KG1 (cell line): ENCODE results near the gene TTC28.

ENCODE experiments used
- DNase-seq: peaks from one replicate; lab custom pipeline; 2025; lab: John Stamatoyannopoulos, UW

The TTC28 gene

DNA sequence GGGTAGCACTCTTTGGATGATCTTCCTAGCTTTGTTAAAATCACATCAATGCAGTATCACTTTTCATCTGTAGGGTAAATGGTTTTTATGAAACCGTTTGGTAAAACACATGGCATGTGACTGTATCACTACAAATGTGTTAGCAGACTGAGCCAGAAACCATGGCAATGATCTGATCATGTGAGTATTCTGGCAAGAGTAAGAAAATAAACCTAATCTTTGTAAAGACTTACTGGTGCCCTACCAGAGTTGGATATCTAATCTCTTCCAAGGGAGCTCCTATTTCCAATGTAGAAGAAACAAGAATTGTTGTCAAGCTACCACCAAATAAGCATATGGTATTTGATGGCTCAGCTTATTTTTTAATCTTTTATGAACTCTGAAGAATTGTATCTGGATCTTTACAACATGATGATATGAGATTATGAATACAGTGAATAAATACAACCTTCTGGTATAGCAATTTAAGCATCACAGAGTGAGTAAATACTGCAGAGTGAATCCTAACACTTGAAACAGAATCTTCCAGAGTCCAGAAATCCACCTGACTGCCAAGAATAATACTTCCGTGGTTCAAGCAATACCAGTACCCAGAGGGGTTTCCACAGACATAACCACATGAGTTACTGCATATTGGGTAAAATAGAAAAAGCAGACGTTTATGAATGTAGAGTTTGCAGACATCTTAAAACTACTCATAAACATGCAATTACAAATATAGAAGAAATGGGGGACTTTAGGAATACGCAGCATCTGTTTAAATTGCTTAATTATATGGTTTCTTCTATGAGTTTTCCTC lies 238.8 kb downstream of the TTC28 start:
- DNase-seq: no peak

DNA sequence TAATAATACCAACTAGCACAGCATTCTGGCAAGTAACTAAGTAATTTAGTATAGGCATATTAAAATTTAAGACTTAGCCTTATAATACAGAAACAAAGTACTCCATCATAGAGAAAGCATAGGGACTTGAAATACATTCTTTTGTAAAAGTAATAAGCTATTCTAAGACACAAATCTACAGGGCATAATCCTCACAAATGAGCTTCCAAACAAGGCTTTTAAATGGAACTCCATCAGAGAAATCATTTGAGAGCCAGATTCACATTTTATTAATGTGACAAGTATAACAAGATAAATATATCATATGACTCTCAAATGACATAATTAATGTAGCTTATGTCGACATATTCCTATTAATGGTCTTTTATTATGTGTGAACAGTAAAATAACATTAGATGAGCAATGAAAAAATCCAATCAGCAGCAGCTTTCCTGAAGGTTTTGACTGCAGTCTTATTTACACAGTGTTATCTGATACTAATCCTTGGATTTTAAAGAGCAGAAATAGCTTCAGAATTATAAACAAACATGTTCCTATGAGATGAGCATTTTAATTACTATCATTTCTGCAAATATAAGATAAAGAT lies 241.4 kb downstream of the TTC28 start:
- DNase-seq: no peak

DNA sequence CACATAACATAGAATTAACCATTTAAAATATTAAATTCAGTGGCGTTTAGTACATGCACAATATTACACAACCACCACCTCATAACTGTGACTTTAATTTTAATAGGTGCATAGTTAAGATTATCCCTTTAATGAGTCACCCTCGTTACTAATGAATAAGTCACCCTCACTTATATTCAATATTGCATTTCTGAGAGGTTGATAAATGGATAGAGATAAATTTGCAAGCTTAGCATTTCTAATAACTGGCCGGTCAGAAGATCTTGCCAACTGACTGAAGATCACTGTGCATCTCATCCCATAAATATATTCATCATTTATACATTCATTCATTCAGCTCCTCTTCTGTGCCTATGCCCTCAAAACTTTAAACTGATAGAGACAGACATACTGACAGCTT lies 243.7 kb downstream of the TTC28 start:
- no peak for DNase-seq

DNA sequence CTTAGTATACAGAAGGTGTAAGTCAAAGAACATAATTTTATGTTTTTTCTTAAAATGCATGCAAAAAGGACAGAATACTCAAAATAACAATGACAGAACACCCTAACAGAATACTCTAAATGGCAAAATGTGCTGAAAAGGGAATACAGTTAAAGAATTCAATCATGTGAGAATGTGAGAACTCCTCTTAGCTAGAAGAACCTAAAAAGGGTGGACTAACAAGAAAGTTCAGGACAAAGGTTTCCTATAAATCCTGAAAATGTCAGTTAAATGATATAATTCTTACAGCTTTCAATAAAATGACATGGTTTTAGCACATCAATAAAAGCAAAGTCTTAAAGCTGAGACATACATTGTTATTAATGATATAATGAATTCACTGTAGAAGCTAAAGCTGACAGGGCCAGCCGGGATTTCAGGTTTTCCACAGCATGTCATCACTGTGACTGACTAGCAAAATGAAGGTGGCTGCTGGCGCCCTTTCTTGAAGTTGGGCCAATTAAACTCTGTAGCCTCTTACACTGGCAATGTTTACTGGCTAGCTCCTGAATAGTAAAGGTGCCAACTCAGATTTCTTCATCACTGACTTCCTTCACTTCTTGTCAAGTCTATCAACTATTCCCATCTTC lies 244.4 kb downstream of the TTC28 start:
- DNase-seq: no peak

DNA sequence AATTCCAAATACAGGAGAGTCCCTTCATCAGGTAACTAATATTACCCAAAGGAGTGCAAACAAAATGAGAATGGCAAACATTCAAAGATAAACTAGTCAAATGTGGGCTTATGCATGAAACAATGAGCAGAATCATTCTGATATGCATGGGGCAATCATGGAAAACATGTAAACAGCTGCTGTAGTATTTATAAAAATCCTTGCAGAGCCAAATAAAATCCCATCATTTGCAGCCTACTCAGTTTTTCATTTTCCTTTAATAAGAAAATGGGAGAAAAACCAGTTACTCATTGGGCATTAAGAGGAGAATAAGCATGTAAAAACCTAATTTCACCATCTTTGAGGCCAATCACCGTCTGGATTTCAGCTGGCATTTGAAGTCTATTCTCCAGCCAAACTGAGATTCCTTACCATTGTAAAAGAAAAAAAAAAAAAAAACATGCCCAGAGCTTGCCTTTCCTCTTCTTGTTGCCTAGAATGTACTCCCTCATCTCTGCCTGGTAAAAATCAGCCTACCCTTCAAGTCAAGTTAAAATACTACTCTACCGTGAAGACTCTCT lies 249.1 kb downstream of the TTC28 start:
- no peak for DNase-seq

DNA sequence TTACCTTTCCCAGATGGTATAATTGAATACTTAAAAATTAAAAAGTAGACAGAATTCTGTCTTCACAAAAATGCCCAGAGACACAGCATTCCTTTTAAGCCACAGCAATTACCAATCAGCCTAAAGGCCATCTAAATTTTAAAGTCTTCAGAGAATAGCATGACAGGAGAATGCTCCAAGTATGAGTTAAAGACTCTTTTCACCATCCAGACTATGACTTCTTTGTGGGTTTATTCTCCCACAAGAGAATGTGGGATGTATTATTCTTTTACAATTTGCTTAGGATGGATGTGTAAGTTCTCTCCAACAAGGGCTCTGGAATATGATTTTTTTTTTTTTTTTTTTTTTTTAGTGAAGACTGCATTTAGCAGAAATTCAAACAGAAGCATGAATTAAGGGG lies 249.9 kb downstream of the TTC28 start:
- DNase-seq: no peak

DNA sequence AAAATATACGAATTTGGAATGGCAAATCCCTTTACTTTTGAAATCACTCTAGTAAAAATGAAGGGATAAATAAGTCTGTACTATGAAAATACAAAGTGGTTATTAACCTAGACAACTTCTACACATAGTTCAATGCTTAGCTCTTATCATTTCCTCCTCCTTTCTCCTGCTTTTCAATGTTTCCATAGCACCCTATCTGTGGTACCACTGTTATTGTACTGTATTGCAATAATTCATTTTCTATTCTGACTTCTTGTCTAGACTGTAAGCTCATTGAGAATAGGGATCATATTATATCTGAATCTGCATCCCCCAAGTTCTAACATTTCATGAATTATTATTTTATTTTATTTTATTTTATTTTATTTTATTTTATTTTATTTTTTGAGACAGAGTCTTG lies 251.4 kb downstream of the TTC28 start:
- DNase-seq: no peak

DNA sequence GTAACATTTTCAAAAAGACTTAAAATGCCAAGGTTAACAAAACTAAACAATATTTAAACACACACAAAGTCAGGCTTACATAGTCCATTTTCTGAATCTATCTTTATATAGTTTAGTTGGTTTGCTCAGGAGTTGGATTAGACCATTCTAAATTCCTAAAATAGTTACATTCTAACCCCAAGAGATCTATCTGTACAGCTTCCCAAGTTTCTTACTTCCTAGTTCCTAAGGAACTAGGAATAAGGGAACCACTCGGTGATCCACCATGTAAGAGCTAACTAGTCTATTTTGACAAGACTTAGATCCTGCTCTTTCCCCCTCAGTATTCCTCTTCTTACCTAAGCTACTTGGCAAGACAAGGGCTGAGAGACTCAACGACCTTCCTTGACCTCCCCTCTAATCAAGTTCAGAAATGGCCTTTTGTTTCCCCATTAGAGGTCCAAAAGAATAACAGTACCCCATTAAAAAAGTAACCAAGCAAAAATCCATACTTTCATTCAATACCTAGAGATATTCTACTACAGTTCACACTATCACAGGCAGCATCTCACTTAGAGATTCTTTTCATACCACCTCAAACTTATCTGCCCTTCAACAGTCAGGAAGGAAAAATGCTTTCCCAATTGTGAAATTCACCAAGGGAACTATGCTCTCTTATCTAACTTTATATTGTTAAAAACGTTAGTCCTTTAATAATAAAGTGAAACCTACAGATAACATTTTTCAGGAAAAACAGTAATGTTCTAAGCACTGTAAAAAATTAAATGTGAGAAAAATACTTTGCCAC lies 253.1 kb downstream of the TTC28 start:
- no peak for DNase-seq

DNA sequence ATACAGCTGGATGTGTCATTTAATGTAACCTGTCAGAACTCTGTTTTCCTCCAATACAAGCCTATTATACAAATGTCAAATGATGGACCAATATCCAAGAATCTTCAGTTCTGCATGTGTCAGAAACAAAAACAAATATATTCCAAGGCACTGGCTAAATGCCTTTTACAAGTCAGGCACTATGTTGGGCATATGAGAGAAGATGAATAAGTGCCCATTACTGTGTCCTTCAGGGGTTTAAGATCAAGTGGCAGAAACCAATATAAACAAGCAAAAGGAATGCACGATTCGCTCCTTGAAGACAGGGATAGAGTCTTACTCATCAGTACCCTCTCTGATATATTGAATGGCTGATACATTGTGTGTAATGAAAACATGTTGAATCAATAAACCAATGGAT lies 254.4 kb downstream of the TTC28 start:
- no peak for DNase-seq

DNA sequence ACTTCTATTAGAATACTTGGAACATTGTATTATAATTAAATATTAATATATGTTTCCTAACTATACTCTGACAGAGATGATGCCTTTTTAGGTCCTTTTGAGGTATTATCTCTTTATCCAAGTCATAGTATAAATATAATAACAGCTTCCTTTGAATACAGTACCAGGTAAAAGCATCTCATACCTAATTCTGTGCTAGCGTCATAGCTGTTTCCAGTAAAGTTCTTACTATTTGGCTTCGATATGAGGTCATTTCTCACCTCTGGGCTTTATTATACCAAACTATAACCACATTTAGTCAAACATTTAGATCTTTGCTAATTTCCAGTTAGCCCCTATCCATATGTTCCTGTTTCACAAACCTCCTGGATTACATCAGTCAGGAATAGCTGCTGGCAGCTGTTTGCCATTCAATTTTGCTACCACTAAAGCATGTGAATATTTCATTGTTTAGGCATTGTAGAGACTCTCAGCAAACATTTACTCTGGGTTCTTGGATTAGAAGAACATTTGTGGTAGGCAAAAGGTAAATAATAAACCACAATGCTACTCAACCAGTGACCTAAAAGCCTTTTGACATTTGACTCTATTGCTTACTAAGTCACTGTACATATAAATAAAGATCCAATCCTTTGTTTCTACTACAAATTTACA lies 255.1 kb downstream of the TTC28 start:
- no peak for DNase-seq

DNA sequence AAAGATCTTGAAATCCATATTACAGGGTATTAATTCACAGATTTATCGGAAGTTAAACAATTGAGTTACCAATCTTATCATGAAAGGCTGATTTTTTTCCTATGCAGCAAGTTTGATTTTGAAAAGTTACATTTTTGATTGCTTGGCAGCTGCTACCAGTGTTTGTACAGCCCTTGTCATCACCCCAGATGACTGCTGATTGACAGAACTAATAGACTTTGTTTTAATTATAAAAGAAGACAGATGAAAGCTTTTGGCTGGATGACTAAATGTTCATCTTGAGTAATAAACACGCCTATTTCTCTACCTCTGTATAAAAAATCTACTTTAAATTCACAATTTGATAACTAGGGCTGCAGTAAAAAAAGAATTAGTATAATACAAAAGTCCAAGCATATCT lies 259.7 kb downstream of the TTC28 start:
- DNase-seq: no peak

DNA sequence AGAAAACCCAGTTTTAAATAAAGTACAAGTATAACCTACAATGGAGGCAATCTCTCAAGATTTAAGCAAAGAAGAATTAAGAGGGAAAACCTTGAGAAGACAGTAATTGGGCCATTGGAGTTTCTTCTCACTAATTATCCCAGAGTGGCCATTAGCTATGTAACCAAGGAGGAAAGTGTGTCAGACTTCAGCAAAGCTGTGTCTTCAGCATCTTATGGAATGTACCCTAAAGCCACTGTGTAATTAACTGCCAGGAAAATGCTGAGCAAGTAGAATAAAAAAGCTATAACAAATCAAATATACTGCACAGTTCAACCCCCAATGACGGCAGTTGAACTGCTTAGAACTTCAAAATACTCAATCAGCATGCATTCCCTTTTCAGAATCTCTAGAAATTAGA lies 261.6 kb downstream of the TTC28 start:
- DNase-seq: no peak

DNA sequence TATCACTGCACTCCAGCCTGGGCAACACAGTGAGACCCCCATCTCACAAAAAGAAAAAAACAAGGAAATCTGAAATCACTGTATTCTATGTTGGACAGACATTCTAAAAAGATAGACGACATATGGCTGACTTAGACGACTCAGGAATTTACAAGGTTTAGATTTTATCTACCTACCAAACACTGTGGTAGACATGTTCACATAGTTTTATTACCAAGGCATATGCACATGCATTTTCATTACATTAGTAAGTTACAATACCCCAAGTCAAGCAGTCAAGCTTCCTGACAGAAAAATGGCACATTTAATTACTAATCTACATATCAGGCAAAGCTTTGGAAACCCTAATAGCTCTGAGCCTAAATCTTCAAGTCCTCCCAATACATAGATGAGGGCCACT lies 262.2 kb downstream of the TTC28 start:
- no peak for DNase-seq

DNA sequence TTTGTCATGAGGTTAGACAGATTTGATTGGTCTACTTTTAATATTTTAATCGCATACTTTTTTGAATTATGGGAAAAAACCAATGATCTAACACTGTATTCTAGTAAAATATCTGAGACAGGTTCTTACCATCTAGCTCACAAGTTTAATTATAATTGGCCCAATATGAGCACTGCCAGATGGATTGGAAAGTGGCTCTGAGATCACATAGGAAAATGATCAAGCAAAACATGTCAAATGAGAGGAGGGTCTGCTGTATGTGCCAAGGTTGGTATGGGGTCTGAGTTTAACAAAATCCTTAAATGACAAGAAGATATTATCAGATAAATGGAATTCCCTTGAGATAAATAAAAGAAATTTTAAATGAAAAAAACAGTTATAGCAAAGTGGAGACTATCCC lies 264.7 kb downstream of the TTC28 start:
- no peak for DNase-seq

DNA sequence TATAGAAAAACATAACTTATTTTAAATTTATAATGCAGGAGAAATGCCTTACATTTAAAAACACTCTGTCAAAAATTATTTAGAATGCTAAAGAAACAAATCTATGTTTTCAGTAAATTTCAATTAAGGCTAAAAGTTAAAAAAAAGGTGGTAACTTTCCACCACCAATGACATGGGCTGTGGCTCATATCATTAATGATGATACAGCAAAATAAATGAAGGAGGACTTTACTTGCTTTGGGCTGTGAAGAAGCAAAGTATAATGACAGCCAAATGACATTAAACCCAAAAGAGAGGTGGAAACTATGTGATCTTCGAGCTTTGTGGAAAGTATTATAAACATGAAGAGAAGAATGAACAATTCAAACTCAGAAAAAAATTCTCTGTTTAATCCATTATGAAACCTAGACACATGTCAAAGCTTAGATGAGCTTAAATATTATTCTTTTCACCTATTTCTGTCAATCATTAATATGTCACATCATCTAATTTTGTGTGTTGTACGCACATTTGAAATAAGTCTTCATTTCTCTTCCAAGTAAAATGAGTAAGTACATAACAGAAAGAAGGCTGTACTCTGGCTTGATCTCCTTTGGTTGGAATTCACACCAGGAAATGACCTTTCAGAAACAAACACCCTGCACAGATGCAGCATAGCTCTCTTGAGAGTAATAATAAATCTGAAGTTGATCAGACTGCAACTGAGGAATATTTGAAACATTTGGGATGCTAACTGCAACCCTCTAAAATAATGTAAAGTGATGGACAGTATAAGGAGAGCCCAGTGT lies 265.8 kb downstream of the TTC28 start:
- DNase-seq: no peak

DNA sequence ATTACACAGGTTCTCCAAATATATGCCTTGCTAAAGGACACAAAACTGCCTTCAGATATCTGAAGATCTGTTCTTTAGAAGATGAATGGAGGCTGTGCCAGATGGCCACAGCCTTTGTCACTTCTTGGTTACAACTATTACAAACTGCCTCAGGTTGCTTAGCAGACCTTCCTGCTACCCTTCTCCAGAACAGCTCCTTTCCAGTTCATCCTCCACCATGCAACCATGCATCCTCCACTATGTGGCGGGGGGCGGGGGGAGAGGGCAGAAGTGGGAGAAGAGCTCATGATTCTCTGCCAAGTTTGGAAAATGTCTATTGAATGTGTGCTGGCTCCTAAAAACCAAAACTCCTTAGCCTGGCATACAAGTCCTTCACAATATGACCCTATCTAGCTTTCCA lies 267.5 kb downstream of the TTC28 start:
- DNase-seq: no peak

DNA sequence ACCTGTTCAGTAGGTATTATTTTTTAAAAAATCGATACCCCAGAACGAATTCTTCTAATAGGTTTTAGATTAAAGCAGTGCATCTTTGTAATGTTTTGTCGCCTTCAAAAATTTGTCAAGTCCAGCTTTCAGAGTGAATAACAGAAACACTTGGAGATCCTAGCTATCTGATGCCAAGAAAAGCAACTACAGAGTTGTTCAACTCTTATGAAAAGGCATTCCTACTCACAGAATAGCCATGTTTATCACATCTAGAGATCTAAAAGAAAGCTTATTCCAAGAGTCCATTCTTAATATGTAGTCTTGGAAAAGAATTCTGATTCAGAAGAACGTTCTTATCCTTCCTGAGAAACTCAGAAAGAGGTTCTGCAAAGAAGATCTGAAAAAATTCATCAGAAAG lies 268.5 kb downstream of the TTC28 start:
- no peak for DNase-seq

DNA sequence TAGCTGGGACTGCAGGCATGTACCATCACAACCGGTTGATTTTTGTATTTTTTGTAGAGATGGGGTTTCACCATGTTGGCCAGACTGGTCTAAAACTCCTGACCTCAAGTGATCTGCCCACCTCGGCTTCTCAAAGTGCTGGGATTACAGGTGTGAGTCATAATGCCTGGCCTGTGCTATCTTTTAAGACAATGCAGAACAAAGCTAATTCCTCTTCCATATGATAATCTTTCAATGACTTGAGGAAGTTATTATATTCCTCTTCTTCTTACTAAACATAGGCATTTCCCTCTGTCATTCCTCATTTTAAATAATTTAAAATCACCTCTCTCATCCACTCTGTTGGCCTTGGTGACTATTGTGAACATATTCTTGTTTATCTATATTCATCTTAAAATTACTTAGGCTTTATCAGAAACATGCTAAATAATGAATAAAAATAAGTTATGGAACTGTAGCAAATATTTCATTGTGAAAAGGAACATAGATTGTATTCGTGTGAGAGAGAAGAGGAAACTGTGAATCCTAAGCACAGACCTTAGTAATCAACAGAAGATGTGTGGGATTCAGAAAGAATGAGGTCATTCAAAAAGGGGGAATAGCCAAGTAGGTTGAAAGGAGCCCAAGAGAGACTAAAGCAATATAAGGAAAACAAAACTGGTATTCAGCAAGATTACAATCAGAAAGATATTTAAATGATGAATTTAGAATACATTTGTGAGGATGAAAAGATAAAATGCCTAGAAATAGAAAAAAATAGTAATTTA lies 269.4 kb downstream of the TTC28 start:
- no peak for DNase-seq

DNA sequence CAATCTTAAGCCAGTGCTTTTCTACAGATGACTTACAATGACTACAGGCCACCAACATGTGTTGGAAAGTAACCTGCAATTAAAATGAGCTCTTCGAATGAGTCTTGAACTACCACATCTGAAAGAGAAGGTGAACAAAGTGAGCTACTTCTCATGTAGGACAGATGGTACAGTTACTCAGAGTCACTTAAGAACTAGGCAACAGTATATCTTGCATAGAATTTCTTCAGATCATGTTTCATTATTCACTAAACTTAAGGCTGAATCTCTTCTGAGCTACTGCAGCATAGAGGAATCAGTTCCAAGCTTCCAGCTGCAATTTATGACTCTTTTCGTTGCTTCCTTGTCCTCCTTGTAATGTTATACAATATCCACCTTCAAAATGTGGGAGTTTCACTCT lies 270.9 kb downstream of the TTC28 start:
- DNase-seq: no peak

DNA sequence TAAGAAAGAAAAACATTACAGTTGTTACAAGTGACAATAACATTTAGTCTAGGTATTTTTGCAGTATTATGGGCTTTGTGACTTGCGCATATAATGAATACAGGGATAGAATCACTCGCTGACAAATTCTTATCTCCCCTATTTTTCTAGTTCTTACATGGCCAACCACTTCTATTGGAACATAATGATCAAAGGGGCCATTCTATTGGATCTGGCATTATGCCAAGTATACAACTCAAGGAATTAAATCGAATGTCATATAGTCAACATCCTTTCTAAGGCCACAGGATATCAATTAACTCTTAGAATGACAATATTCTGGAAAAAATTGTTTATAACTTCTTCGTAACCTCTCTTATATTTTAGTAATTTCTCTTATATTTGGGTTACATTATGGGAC lies 272.0 kb downstream of the TTC28 start:
- no peak for DNase-seq
